ENCODE measurements around the gene ZNF280D. TPM values are rescaled to one million over a fixed set of nuclear protein-coding genes. Genes with fewer than 3 reads are reported as not detected.

ZNF280D gene
- total RNA-seq, 1 donor, result 50.7 TPM

- Histone ChIP-seq H3K9me3 (ENCODE audit: low read depth, low read length) (peaks cover 6% of the 10 kb centered on the region), H4K20me1 (ENCODE audit: insufficient read depth, low read length) (no peaks in the 10 kb centered on the region), H3K79me2 (ENCODE audit: insufficient read depth, low read length) (no peaks in the 10 kb centered on the region), H3K4me2 (ENCODE audit: insufficient read depth, low read length) (no peak overlapping the region), H3K4me3 (ENCODE audit: insufficient read depth, low read length) (no peak overlapping the region), H3K36me3 (ENCODE audit: insufficient read depth, low read length) (no peaks in the 10 kb centered on the region), H2AFZ (ENCODE audit: low read length) (no peak overlapping the region), H3K27me3 (ENCODE audit: insufficient read depth, low read length) (no peaks in the 10 kb centered on the region), H3K27ac (ENCODE audit: low read depth, low read length) (no peak overlapping the region), H3K4me1 (ENCODE audit: insufficient read depth, low read length) (no peaks in the 10 kb centered on the region)
- no peak for DNase-seq (ENCODE audit: insufficient read length, low spot score, missing footprints)
- TF ChIP-seq CTCF (IDR thresholded peaks at IDR 0.05; ENCODE audit: extremely low read depth, low read depth, low read length), result no peak
Observed at GRCh38 chr15:56587686-56588085, 145.6 kb downstream of the ZNF280D start.

DNA sequence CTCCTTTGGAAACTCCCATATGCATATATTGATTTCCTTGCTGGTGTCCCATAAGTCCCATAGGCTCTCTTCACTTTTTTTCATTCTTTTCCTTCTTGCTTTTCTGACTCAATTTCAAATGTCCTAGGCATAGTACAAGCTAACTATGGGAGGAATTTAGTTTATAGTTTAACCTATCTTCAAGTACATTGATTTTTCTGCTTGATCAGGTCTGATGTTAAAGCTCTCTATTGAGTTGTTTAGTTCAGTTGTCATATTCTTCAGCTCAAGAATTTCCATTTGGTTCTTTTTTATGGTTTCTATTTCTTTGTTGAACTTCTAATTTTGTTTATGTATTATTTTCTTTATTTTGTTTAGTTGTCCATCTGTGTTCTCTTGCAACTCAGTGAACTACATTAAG, 147.1 kb downstream of the ZNF280D start:
- H4K20me1 ChIP-seq (ENCODE audit: insufficient read depth, low read length), result no peaks in the 10 kb centered on the region
- no peak for DNase-seq (ENCODE audit: insufficient read length, low spot score, missing footprints)
- no peak for TF ChIP-seq CTCF (IDR thresholded peaks at IDR 0.05; ENCODE audit: extremely low read depth, low read depth, low read length)
- H3K27ac ChIP-seq (ENCODE audit: low read depth, low read length), result no peak overlapping the region
- peaks cover 6% of the 10 kb centered on the region for H3K9me3 ChIP-seq (ENCODE audit: low read depth, low read length)
- H3K4me3 ChIP-seq (ENCODE audit: insufficient read depth, low read length), result no peak overlapping the region
- no peaks in the 10 kb centered on the region for H3K27me3 ChIP-seq (ENCODE audit: insufficient read depth, low read length)
- H3K4me1 ChIP-seq (ENCODE audit: insufficient read depth, low read length), result no peaks in the 10 kb centered on the region
- H3K36me3 ChIP-seq (ENCODE audit: insufficient read depth, low read length), result no peaks in the 10 kb centered on the region
- H2AFZ ChIP-seq (ENCODE audit: low read length), result no peak overlapping the region
- H3K4me2 ChIP-seq (ENCODE audit: insufficient read depth, low read length), result no peak overlapping the region
- H3K79me2 ChIP-seq (ENCODE audit: insufficient read depth, low read length), result no peaks in the 10 kb centered on the region

DNA sequence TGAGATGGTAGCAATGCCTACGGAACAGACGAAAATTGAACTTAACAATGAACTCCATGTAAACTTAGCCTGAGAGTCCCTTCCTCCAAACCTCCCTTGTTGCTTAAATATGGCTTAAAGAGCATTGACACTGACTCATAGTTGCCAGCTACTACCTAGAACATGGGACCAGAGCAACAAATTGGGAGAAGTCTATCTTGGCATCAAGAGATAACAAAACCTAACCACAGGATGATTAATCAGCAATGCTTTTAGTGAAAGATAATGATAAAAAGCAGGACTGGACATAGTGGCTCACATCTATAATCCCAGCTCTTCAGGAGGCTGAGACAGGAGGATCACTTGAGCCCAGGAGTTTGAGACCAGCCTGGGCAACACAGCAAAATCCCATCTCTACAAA, 150.5 kb downstream of the ZNF280D start:
- Histone ChIP-seq H4K20me1 (ENCODE audit: insufficient read depth, low read length) (no peaks in the 10 kb centered on the region), H3K4me3 (ENCODE audit: insufficient read depth, low read length) (no peak overlapping the region), H3K27me3 (ENCODE audit: insufficient read depth, low read length) (no peaks in the 10 kb centered on the region), H3K36me3 (ENCODE audit: insufficient read depth, low read length) (no peaks in the 10 kb centered on the region), H3K4me1 (ENCODE audit: insufficient read depth, low read length) (no peaks in the 10 kb centered on the region), H3K4me2 (ENCODE audit: insufficient read depth, low read length) (no peak overlapping the region), H3K9me3 (ENCODE audit: low read depth, low read length) (peaks cover 6% of the 10 kb centered on the region), H2AFZ (ENCODE audit: low read length) (no peak overlapping the region), H3K79me2 (ENCODE audit: insufficient read depth, low read length) (no peaks in the 10 kb centered on the region), H3K27ac (ENCODE audit: low read depth, low read length) (no peak overlapping the region)
- no peak for TF ChIP-seq CTCF (IDR thresholded peaks at IDR 0.05; ENCODE audit: extremely low read depth, low read depth, low read length)
- no peak for DNase-seq (ENCODE audit: insufficient read length, low spot score, missing footprints)

Small RNAs within 50 kb of the gene (small RNA-seq; reads per million reads assigned to genes)
- not detected for gene RF00019

Other genes starting within 250 kb of the ZNF280D start
- 82.2 and 86.5 TPM in 2 replicates for gene TCF12, start 185.1 kb upstream of the ZNF280D start, total RNA-seq